HCT116 (cell line): ENCODE measurements around the gene GMDS. TPM values are rescaled to one million over a fixed set of nuclear protein-coding genes. Genes with fewer than 3 reads are reported as not detected.

Experiments used
- ATAC-seq: fragments of 200-7000 bp; cut with Tn5 transposase; 2 replicates; pipeline ENCODE4 v1.9.1; 2020; ENCODE audit warnings: mild to moderate bottlenecking, moderate library complexity
- BruUV-seq: library from RNA; stranded (reverse); fragments of 400-500 nt; replicated peaks from 2 replicates; lab custom pipeline; 2021; lab: Mats Ljungman, UMichigan
- CTCF ChIA-PET: fragments of 300-600 bp; sonication (Branson Sonifier 250); formaldehyde crosslinking; loops from one replicate; lab custom pipeline; 2021; ENCODE audit warnings: antibody characterized with exemption; lab: Charles Lee
- POLR2A ChIA-PET: fragments of 300-600, 350-600 bp; sonication (Branson Sonifier 250); formaldehyde crosslinking; loops from one replicate; lab custom pipeline; 2021; ENCODE audit warnings: antibody characterized with exemption; lab: Charles Lee
- RAD21 ChIA-PET, 2 experiments: fragments of 300-600 bp; sonication (Branson Sonifier 250); formaldehyde crosslinking; loops; one replicate each; lab custom pipeline; 2023; ENCODE audit warnings: low total read pairs in 2 of 2; ENCODE audit not compliant: uncharacterized antibody in 2 of 2, unreplicated experiment in 2 of 2, low non-redundant PET in 1 of 2; lab: Charles Lee
- DNase-seq: peaks from one replicate; pipeline ENCODE4 v3.0.0-alpha.2; 2010; ENCODE audit warnings: low read depth, low spot score
- H2AFZ ChIP-seq: fragments of 200-600 bp; shearing (Covaris generic), sonication (generic); 2 replicates; pipeline ENCODE4 v1.6.1; 2017; ENCODE audit warnings: low read depth, mixed run types, mixed read lengths, antibody characterized with exemption, low read length; ENCODE audit not compliant: poor library complexity, severe bottlenecking
- H3K27ac ChIP-seq: 2 replicates; pipeline ENCODE4 v1.5.1; 2012; ENCODE audit warnings: low read depth, low read length
- H3K27me3 ChIP-seq: fragments of 200-600 bp; sonication (generic); 2 replicates; pipeline ENCODE4 v1.6.1; 2016; ENCODE audit warnings: mixed run types, low read length, mixed read lengths; ENCODE audit not compliant: insufficient read depth
- H3K36me3 ChIP-seq, 2 experiments: fragments of 200-500 bp in 1 of 2; fragments of 200-600 bp in 1 of 2; sonication (Bioruptor generic) in 1 of 2; sonication (generic) in 1 of 2; 2 replicates each; pipeline versions ENCODE4 v1.5.1 to v1.6.1; 2014 to 2016; ENCODE audit warnings: low read length in 2 of 2, inconsistent platforms in 1 of 2, mixed read lengths in 1 of 2, mixed run types in 1 of 2; ENCODE audit not compliant: insufficient read depth in 2 of 2, control insufficient read depth in 1 of 2
- H3K4me1 ChIP-seq, 2 experiments: fragments of 200-600 bp in 1 of 2; sonication (generic) in 1 of 2; 2 replicates each; pipeline versions ENCODE4 v1.5.1 to v1.6.1; 2012 to 2017; ENCODE audit warnings: low read length in 2 of 2, inconsistent platforms in 1 of 2, mild to moderate bottlenecking in 1 of 2, mixed read lengths in 1 of 2, mixed run types in 1 of 2, moderate library complexity in 1 of 2; ENCODE audit not compliant: insufficient read depth in 2 of 2, control insufficient read depth in 1 of 2
- H3K4me2 ChIP-seq: fragments of 200-600 bp; sonication (generic); 2 replicates; pipeline ENCODE4 v1.6.1; 2017; ENCODE audit warnings: mixed run types, low read length, mixed read lengths
- H3K4me3 ChIP-seq, 2 experiments: fragments of 200-600 bp in 1 of 2; sonication (generic) in 1 of 2; replicated peaks in 1 of 2; 2 replicates each; pipeline ENCODE4 v1.5.1; 2011 to 2016; ENCODE audit warnings: low read length in 2 of 2, control low read depth in 1 of 2, low read depth in 1 of 2, mild to moderate bottlenecking in 1 of 2, mixed read lengths in 1 of 2, mixed run types in 1 of 2
- H3K79me2 ChIP-seq: fragments of 200-600 bp; sonication (generic); 2 replicates; pipeline ENCODE4 v1.6.1; 2017; ENCODE audit warnings: mild to moderate bottlenecking, mixed run types, low read length, moderate library complexity, mixed read lengths; ENCODE audit not compliant: insufficient read depth
- H3K9ac ChIP-seq: fragments of 200-600 bp; sonication (generic); 2 replicates; pipeline ENCODE4 v1.6.1; 2016; ENCODE audit warnings: low read length, mixed read lengths
- H3K9me2 ChIP-seq: fragments of 200-600 bp; sonication (generic), shearing (Covaris generic); 2 replicates; pipeline ENCODE4 v1.6.1; 2017; ENCODE audit warnings: mixed run types, mild to moderate bottlenecking, moderate library complexity; ENCODE audit not compliant: insufficient read depth
- H3K9me3 ChIP-seq, 2 experiments: fragments of 200-500 bp in 1 of 2; fragments of 200-600 bp in 1 of 2; sonication (Bioruptor generic) in 1 of 2; sonication (generic) in 1 of 2; 2 replicates each; pipeline ENCODE4 v1.6.1; 2014 to 2017; ENCODE audit warnings: low read length in 2 of 2, mixed read lengths in 2 of 2, inconsistent platforms in 1 of 2, low read depth in 1 of 2, mild to moderate bottlenecking in 1 of 2, mixed run types in 1 of 2, moderate library complexity in 1 of 2; ENCODE audit not compliant: control insufficient read depth in 1 of 2, insufficient read depth in 1 of 2
- H4K20me1 ChIP-seq: fragments of 200-600 bp; sonication (generic), shearing (Covaris generic); 2 replicates; pipeline ENCODE4 v1.6.1; 2017; ENCODE audit warnings: mixed run types, mild to moderate bottlenecking, moderate library complexity; ENCODE audit not compliant: insufficient read depth
- CBX3 ChIP-seq: IDR thresholded peaks from 2 replicates; pipeline ENCODE4 v1.6.1; 2012; ENCODE audit warnings: low read depth
- CEBPB ChIP-seq: IDR thresholded peaks from 2 replicates; pipeline ENCODE4 v1.6.1; 2012; ENCODE audit warnings: low read depth
- EZH2 ChIP-seq: fragments of 200-600 bp; sonication (generic); IDR thresholded peaks from 2 replicates; pipeline ENCODE4 v1.6.1; 2017; ENCODE audit warnings: antibody characterized with exemption, mixed run types
- EZH2phosphoT487 ChIP-seq: fragments of 200-600 bp; IDR thresholded peaks from 2 replicates; pipeline ENCODE4 v1.6.1; 2018; ENCODE audit warnings: antibody characterized with exemption, borderline replicate concordance
- FOSL1 ChIP-seq: IDR thresholded peaks from 2 replicates; pipeline ENCODE4 v1.6.1; 2012; ENCODE audit warnings: low read depth
- POLR2A ChIP-seq: IDR thresholded peaks from 2 replicates; pipeline ENCODE4 v1.7.0; 2011; ENCODE audit warnings: borderline replicate concordance; ENCODE audit not compliant: insufficient read depth, insufficient read length; ENCODE audit errors: extremely low read depth
- RAD21 ChIP-seq: IDR thresholded peaks from 2 replicates; pipeline ENCODE4 v1.6.1; 2012; ENCODE audit warnings: low read depth, mild to moderate bottlenecking
- SIN3A ChIP-seq: IDR thresholded peaks from 2 replicates; pipeline ENCODE4 v1.6.1; 2012; ENCODE audit warnings: low read depth
- SP1 ChIP-seq: IDR thresholded peaks from 2 replicates; pipeline ENCODE4 v1.6.1; 2012; ENCODE audit warnings: low read depth
- SRF ChIP-seq: IDR thresholded peaks from 2 replicates; pipeline ENCODE4 v1.6.1; 2012; ENCODE audit warnings: low read depth
- TCF7L2 ChIP-seq: IDR thresholded peaks from 2 replicates; pipeline ENCODE4 v1.7.0; 2011; ENCODE audit warnings: borderline replicate concordance, inconsistent platforms; ENCODE audit not compliant: insufficient read depth, insufficient read length; ENCODE audit errors: extremely low read depth
- YY1 ChIP-seq: IDR thresholded peaks from 2 replicates; pipeline ENCODE4 v1.6.1; 2011; ENCODE audit warnings: low read length, low read depth, moderate library complexity, mild to moderate bottlenecking; ENCODE audit not compliant: insufficient replicate concordance; ENCODE audit errors: extremely low read depth
- ZFX ChIP-seq: fragments of 450-650 bp; IDR thresholded peaks from 2 replicates; pipeline ENCODE4 v1.6.1; 2017
- intact Hi-C: fragments of 100-400 bp; cut with micrococcal nuclease; formaldehyde crosslinking; loops from 2 replicates; pipeline ENCODE4 v1.10.0; 2022
- total RNA-seq: library from RNA; stranded (reverse); gene quantifications from one replicate; pipeline ENCODE4 v1.2.1, GENCODE V29; 2021; ENCODE audit not compliant: unreplicated experiment
- TF ChIP-seq, protein P1 (sequence below): IDR thresholded peaks from 2 replicates; pipeline ENCODE4 v1.6.1; 2012; ENCODE audit warnings: low read depth
- TF ChIP-seq, protein P2 (sequence below): IDR thresholded peaks from 2 replicates; pipeline ENCODE4 v1.6.1; 2011; ENCODE audit warnings: mild to moderate bottlenecking, low read length, moderate library complexity; ENCODE audit not compliant: insufficient replicate concordance; ENCODE audit errors: extremely low read depth
- TF ChIP-seq, protein P3 (sequence below): IDR thresholded peaks from 2 replicates; pipeline ENCODE4 v1.6.1; 2012
- TF ChIP-seq, protein P4 (sequence below), 3 experiments: fragments of 200-600 bp in 1 of 3; sonication (generic) in 1 of 3; IDR thresholded peaks in 2 of 3; conservative IDR thresholded peaks in 1 of 3; 2 replicates each; pipeline ENCODE4 v1.5.1; 2012 to 2017; ENCODE audit warnings: low read depth in 2 of 3, low read length in 2 of 3, antibody characterized with exemption in 1 of 3, borderline replicate concordance in 1 of 3, control low read depth in 1 of 3, mild to moderate bottlenecking in 1 of 3, mixed read lengths in 1 of 3, mixed run types in 1 of 3, moderate library complexity in 1 of 3; ENCODE audit not compliant: insufficient read depth in 1 of 3
- TF ChIP-seq, protein P5 (sequence below): IDR thresholded peaks from 2 replicates; pipeline ENCODE4 v1.6.1; 2012

GMDS gene
- total RNA-seq, 1 experiment from 2014 or later, result 34.4 TPM

DNA sequence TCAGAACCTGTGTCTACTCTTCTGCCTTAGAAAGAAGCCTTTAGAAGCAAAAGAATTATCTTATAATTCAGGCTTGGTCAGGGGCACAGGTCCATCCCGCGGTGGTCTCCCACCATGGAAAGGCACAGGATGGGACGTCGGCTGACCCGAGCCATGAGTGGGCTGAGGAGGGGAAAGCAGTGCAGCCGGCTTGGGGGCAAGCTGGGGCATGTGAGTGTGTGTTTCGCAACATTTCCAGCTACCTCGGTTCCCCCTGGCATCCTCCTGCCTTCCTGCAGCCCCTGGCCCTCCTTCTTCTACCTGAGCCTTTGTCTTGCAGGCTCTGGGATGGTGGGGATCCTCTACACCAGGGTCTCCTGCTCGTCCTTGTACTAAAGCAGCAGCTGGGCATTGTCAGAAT is 664.8 kb downstream of the GMDS start:
- CTCF ChIA-PET, result no interaction called here
- POLR2A ChIA-PET, result no interaction called here
- Histone ChIP-seq H3K36me3 (no peaks in the 10 kb centered on the region), H2AFZ (no peak overlapping the region), H3K79me2 (no peaks in the 10 kb centered on the region), H3K4me1 (no peaks in the 10 kb centered on the region), H4K20me1 (no peaks in the 10 kb centered on the region), H3K9me2 (no peaks in the 10 kb centered on the region), H3K9me3 (no peaks in the 10 kb centered on the region), H3K9ac (no peak overlapping the region), H3K4me3 (no peak overlapping the region), H3K27me3 (no peaks in the 10 kb centered on the region), H3K27ac (no peak overlapping the region), H3K4me2 (no peak overlapping the region)
- no peak for TF ChIP-seq CEBPB
- TF ChIP-seq POLR2A, result no peak
- TF ChIP-seq, protein P1, sequence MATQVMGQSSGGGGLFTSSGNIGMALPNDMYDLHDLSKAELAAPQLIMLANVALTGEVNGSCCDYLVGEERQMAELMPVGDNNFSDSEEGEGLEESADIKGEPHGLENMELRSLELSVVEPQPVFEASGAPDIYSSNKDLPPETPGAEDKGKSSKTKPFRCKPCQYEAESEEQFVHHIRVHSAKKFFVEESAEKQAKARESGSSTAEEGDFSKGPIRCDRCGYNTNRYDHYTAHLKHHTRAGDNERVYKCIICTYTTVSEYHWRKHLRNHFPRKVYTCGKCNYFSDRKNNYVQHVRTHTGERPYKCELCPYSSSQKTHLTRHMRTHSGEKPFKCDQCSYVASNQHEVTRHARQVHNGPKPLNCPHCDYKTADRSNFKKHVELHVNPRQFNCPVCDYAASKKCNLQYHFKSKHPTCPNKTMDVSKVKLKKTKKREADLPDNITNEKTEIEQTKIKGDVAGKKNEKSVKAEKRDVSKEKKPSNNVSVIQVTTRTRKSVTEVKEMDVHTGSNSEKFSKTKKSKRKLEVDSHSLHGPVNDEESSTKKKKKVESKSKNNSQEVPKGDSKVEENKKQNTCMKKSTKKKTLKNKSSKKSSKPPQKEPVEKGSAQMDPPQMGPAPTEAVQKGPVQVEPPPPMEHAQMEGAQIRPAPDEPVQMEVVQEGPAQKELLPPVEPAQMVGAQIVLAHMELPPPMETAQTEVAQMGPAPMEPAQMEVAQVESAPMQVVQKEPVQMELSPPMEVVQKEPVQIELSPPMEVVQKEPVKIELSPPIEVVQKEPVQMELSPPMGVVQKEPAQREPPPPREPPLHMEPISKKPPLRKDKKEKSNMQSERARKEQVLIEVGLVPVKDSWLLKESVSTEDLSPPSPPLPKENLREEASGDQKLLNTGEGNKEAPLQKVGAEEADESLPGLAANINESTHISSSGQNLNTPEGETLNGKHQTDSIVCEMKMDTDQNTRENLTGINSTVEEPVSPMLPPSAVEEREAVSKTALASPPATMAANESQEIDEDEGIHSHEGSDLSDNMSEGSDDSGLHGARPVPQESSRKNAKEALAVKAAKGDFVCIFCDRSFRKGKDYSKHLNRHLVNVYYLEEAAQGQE, result no peak
- no peak for TF ChIP-seq SP1
- no peak for TF ChIP-seq CBX3
- TF ChIP-seq YY1, result no peak
- no peak for TF ChIP-seq SIN3A
- TF ChIP-seq, protein P2, sequence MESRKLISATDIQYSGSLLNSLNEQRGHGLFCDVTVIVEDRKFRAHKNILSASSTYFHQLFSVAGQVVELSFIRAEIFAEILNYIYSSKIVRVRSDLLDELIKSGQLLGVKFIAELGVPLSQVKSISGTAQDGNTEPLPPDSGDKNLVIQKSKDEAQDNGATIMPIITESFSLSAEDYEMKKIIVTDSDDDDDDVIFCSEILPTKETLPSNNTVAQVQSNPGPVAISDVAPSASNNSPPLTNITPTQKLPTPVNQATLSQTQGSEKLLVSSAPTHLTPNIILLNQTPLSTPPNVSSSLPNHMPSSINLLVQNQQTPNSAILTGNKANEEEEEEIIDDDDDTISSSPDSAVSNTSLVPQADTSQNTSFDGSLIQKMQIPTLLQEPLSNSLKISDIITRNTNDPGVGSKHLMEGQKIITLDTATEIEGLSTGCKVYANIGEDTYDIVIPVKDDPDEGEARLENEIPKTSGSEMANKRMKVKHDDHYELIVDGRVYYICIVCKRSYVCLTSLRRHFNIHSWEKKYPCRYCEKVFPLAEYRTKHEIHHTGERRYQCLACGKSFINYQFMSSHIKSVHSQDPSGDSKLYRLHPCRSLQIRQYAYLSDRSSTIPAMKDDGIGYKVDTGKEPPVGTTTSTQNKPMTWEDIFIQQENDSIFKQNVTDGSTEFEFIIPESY, result no peak
- TF ChIP-seq, protein P3, sequence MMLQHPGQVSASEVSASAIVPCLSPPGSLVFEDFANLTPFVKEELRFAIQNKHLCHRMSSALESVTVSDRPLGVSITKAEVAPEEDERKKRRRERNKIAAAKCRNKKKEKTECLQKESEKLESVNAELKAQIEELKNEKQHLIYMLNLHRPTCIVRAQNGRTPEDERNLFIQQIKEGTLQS, result no peak
- TF ChIP-seq TCF7L2, result no peak
- TF ChIP-seq, protein P4, sequence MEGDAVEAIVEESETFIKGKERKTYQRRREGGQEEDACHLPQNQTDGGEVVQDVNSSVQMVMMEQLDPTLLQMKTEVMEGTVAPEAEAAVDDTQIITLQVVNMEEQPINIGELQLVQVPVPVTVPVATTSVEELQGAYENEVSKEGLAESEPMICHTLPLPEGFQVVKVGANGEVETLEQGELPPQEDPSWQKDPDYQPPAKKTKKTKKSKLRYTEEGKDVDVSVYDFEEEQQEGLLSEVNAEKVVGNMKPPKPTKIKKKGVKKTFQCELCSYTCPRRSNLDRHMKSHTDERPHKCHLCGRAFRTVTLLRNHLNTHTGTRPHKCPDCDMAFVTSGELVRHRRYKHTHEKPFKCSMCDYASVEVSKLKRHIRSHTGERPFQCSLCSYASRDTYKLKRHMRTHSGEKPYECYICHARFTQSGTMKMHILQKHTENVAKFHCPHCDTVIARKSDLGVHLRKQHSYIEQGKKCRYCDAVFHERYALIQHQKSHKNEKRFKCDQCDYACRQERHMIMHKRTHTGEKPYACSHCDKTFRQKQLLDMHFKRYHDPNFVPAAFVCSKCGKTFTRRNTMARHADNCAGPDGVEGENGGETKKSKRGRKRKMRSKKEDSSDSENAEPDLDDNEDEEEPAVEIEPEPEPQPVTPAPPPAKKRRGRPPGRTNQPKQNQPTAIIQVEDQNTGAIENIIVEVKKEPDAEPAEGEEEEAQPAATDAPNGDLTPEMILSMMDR (IDR thresholded peaks at IDR 0.05 in 2 of 3, conservative IDR thresholded peaks at IDR 0.05 in 1 of 3; ENCODE audit: borderline replicate concordance in 1 of 3, insufficient read depth in 1 of 3, low read depth in 2 of 3, low read length in 2 of 3), result no peak
- TF ChIP-seq, protein P5, sequence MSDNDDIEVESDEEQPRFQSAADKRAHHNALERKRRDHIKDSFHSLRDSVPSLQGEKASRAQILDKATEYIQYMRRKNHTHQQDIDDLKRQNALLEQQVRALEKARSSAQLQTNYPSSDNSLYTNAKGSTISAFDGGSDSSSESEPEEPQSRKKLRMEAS, result no peak
- no peak for TF ChIP-seq ZFX
- no peak for TF ChIP-seq EZH2
- TF ChIP-seq SRF, result no peak
- no peak for TF ChIP-seq FOSL1
- no peak for TF ChIP-seq RAD21
- no peak for TF ChIP-seq EZH2phosphoT487
- ATAC-seq (no peak), DNase-seq (no peak)
- BruUV-seq, result no TSS peak
- RAD21 ChIA-PET, result no interaction called here
- intact Hi-C loops, result no loop called here
